EH (cell line): Measurements from ENCODE around the gene MIX23.
A peak's percentile ranks its signal among the peaks of the same experiment; 100 is the strongest.

Experiments
- DNase-seq: peaks from one replicate; pipeline ENCODE4 v3.0.0-alpha.2; 2015; ENCODE audit warnings: low read depth

MIX23 gene

DNA sequence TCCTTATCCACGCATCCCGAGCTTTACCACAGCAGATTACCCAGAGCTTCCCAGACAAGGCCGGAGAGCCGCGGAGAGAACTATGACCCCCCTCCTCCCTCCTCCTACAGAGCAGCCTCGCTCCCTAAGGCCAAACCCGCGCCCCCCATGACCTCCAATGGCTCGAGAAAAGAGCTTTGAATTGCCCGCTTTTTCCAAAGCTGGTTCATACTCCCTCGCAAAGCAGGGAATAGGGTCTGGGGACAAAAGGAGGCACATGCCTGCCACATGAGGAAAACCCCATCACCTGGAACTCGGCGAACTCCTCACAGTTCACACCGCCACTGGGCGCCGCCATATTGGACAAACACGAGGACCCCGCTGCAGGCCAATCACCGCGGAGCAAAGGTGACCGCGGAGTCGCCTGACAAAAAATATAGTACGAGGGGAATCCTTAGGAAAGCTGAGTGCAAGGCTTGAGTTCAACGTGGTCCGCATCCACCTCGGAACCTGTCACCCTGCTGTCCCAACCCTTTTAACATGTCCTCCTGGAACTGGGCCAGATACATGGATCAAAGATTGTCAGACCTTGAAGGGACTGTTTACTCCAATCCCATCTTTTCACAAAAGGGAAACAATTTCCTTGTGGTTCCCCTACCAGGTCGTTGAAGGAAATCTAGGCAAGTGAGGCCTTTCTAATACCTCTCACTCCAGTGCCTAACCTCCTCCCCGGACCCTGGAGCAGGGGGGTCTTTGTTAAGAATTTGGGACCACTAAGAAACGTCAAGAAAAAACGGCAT lies at the start of gene MIX23:
MIX23 (minus strand) TSS at position 344 of the 779 bp plus-strand sequence; CDS start at position 337, 7 bp downstream.
- peak; percentile 85 for DNase-seq

DNA sequence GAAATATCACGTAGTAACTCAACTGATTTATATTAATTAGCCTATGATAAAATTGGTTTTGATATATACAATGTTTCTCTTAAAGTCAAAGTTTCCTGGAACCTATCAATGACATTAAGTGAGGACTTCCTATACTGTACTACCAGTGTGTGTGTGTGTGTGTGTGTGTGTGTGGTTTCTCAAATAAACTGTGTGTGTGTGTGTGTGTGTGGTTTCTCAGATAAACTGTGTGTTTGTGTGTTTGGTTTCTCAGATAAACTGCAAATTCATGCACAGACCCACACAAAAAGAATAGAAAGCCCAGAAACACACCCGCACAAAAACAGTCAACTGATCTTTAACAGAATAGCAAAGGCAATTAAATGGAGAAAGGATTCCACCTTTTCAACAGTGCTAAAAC lies 47.3 kb upstream of the MIX23 start:
- no peak for DNase-seq

DNA sequence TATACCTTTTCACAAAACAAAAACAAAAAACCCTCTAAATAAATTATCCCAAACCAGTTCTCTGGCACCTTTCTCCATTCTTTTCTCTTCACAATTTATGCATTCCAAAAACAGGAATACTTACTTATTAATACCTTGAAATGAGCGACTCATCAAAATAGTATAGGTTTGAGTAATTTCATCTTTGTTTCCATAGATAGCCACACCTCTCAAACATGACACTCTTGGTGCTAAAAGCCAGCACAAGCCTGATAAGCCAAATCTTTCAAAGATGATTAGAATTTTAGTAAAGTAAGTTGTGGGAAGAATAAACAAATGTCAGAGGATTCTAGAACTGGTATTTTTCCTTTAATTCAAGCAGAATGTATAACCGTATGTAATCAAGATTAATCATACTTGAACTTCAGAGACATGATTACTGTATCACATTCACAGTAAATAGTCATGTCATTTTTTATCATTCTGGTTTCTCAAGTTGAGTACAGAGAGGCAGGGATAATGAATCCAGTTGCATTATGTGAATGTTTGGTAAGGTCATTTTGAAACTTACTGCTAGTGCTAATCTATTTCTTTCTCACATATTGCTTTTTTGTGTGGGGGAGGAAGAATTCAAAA lies 44.9 kb upstream of the MIX23 start:
- DNase-seq, result peak; percentile 8

DNA sequence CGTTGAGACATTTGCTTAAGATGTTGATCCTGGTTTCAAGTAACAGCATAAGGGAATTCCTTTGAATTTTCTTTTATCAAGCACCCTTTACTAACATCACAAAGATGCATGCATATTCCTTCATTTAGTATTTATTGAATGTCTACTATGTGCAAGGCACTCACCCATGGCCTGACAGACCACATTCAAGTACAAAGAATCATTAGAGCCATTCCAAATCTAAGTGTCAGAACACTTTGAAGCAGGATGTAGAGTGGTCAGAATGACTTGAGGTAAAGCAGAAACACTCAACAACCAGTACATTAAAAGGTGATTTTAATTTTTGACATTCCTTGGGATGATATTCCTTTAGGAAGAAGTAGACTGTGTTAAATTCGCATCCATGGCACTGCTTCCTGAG lies 38.8 kb upstream of the MIX23 start:
- no peak for DNase-seq

DNA sequence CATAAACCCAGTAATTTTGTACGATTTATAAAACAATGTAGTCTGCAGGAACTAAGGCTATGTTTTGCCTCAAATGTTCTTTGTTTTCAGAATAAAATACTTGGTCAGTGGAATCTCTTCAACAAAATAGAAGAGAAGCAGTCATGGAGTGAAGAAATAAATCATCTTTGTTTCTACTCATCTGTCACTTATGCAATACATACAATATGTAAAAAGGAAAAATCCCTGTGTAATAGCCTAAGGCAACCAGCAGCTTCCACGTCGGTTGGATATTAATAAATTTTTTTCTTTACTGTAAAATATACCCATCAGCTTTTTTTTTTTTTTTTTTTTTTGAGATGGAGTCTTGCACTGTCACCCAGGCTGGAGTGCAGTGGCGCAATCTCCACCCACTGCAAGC lies 38.1 kb upstream of the MIX23 start:
- no peak for DNase-seq

DNA sequence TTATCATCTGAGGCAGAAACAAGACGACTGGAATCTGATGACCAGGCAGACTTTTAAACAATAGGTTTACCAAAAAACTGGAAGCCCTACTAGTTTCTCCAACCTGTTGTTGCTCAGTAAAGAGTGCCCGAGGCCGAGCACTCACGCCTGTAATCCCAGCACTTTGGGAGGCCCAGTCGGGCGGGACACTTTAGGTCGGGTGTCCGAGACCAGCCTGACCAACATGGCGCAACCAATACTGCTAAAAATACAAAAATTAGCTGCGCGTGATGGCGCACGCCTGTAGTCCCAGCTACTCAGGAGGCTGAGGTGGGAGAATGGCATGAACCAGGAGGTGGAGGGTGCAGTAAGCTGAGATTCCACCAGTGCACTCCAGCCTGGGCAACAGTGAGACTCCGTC lies 33.9 kb upstream of the MIX23 start:
- peak; percentile 27 for DNase-seq

DNA sequence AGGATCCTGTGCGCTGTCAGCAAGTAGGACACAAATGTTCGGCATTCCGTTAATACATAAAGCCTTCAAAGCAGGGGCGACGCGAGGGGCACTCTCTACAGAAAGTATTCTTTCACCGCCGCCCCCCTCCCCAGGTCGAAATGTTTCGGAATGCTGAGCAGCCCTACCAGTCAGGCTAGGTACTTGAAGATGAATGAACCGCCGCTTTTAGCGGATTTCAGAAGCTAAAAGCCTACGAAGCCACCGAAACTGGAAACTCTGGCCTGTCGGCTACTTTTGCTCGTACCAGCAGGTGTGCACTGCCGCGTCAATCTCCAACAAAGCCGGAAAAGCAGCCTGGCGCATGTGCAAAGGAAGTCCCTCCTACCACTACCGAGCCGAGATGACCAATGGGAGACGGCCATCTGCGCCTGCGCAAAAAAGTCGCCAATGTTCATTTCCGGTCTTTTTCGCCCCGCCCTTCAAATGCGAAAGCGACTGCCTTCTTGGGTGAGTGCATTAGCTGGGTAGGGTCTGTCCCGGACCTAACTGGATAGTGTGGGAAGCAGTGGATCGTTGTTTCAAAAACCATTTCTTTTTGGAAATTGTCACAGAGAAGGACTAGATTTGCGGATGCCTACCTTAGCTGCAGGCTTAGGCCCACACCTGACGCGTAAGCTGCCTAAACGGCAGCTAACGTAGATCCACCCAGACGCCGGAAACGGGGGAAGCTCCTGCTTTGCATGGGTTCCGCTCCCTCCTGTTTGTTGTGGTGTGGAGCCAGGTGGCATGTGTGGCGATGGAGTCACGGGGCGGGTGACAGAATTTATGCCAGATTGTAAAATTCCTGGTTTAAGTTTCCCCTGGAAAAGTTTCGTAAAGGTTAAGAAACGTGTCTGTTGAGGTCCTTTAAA lies 33.0 kb upstream of the MIX23 start, which contains the start of gene WDR5B:
WDR5B (minus strand) TSS at position 301 of the 893 bp plus-strand sequence. CDS start 534 bp downstream, outside the sequence.
- peak; percentile 97 for DNase-seq

DNA sequence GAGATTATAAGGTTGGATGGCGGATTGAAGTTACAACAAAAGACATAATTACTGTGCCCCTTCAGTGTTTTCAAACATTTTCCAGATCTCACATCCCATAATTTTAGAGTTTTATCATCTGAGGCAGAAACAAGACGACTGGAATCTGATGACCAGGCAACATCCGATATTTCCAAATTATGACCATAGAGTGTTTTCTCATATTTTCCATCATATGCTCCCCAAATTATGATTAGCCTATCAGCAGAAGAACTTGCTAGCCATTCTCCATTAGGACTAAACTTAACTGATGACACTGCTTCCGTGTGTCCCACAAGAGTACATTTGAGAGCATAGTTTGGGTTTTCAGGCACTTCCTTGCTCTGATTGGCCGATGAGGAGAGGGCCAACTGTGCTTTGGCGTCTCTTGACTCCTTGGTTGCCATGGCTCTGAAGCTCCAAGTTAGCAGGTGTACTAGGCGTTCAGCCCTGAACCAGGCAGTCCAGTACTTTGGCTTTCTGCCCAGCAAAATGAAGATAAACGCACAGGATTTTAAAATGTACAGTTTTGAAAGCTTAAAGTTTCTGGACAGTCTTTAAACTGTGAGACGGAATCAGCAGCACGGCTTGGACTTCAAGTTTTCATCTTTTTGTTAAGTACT lies 32.2 kb upstream of the MIX23 start:
- peak; percentile 63 for DNase-seq

DNA sequence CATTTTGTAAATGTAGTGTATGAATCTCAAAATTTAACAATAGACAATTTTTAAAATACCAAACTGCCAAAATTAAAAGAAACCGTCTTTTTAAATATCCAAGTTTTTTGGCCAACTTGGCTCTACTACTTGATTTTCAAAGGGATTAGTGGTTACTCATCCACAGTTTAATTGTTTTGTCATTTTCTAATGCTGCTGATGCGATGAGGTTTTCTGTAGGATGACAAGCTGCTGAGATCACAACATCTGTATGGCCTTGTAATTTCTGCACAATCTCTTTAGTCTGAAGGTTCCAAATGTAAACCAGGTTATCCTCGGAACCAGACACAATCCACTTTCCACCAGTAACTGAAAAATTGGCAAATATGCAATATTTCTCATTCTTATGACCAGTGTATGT lies 31.4 kb upstream of the MIX23 start:
- no peak for DNase-seq

DNA sequence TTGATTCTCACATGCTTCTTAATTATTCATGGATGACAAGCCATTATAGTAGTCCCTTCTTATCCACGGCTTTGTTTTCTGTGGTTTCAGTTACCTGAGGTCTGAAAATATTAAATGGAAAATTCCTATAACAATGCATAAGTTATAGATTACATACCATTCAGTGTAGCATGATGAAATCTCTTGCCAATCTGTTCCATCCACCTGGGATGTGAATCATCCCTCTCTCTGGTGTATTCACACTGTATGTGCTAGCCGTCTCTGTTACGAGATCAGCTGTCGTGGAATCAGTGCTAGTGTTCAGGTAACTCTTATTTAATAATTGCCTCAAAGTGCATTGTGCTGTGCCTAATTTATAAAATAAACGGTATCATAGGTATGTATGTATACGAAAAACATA lies 27.6 kb upstream of the MIX23 start:
- no peak for DNase-seq

DNA sequence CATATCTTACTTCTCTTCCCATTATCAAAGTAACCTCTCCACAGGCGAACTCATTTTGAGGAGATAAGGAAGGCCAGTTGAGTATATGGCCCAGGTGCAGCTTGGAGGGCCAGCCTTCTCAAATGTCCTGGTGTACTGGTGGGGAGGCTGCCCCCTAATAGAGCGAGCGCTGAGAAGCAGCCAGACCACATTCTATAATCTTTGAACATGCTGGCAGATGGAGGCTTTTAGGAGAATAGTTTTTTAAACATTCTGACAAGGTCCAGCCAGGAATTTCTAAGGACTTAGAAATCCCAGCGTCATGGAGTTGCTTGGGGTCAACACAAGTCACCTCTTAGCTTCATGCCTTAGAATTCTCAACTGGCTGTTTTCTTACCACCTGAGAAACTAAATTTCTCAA lies 27.1 kb upstream of the MIX23 start:
- DNase-seq, result no peak

DNA sequence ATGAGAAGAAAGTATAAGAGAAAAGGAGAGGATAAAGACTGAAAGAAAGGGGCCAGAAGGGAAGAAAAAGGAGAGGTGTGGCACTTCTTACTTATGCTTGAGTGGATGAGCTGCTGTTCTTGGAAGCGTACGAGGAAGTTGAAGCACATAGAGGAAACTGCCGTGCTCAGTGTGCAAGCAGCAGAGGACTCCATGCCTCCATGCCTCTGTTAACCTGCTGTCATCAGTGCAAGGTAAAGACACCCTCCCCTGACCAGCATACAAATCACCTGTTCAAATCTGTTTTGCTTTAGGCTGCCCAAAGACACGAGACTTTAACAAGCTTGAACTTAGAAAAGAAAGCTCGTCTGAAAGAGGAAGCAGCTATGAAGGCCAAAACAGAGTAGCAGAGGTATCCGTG lies 26.4 kb upstream of the MIX23 start:
- DNase-seq, result no peak

DNA sequence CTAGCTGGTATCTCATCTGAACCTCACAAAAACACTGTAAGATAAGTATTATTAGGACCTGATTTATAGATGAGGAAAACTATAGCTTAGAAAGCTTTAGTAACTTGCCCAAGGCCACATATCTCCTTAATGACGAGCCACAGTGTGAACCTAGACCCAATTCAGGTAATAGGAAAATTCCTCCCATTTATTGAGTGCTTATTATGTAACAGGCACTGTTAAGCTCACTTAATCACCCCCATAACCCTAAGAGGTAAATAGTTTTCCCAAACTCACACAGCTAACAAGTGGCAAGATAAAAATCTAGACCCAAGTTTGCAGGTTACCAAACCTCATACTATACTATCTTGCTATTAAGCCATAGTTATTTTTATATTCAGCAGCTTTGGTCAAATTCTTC lies 24.9 kb upstream of the MIX23 start:
- DNase-seq, result no peak

DNA sequence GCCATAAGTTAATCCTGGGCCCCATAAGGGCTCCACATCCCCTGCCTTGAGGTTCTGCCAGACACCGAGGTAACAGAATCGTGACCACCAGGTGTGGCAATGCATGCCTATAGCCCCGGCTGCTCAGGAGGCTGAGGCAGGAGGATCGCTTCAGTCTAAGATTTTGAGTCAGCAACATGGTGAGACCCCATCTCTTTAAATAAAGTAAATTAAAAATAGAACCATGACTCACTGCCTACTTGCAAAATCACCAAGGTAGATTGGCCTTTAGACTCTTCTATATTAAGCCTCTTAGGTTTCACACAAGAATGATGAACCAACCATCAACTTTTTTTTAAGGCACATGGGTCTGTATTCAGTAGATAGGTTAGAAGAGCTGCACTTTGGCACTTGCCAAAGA lies 23.2 kb upstream of the MIX23 start:
- no peak for DNase-seq

DNA sequence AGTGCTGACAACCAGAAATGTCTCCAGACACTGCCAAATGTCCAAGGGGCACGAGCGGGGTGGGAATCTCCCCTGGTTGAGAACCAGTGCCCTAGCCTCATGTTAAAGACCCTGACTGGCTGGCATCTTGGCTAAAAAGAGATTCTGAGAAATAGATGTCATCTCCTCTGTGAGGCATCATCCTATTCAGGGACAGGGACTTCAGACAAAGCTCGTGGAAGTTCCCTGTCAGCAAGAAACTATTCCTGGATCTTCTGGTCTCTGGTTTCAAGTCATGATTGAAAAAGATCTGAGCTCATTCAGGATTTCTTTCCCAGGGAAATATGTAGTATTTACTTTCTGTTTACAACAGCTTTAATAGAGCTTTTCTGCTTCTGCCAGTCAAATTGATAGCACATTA lies 22.0 kb upstream of the MIX23 start:
- DNase-seq, result no peak

DNA sequence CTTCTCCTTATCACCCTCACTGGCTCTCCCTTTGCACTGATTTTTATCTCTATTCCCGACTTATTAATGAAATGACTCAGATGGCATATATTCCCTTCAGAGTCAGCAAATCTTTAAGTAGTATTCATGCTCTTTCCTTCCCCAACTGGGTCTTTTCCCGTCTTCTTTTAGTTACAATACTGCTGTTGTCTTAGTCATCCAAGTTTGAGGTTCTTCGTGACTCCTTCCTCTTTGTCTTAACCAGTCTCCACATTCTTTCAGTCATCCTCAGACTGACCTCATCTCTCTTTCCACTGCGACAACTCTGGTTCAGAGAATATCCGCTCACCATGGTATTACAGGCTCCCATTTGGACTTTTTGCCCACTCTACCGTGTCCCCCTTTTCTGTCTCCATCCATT lies 20.5 kb upstream of the MIX23 start:
- peak; percentile 67 for DNase-seq

DNA sequence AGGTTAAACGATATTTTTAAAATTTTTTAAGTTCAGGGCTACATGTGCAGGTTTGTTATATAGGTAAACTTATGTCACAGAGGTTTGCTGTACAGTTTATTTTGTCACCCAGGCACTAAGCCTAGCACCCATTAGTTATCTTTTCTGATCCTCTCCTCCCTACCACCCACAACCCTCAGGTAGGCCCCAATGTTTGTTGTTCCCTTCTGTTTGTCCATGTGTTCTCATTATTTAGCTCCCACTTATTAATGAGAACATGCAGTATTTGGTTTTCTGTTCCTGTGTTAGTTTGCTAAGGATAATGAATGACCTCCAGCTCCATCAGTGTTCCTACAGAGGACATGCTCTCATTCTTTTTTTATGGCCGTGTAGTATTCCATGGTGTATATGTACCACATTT lies 15.9 kb upstream of the MIX23 start:
- no peak for DNase-seq

DNA sequence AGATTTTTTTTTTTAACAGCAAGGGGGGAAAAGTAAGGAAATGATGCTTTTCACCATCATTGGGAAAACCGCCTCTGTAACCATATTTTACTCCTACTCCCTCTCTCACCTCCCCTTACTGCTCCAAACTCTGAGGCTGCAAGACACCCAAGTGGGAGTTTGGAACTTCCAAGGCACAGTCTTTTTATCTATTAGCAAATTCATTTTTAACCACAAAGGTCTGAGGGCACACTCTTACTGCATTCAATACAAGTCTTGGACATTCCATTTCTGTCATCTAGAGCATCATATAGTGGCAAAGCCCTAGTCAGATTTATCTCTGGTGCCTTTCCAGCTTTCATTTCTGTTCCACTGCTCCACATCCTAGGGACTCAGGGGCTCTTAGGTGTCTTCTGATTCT lies 14.2 kb upstream of the MIX23 start:
- DNase-seq, result peak; percentile 33

DNA sequence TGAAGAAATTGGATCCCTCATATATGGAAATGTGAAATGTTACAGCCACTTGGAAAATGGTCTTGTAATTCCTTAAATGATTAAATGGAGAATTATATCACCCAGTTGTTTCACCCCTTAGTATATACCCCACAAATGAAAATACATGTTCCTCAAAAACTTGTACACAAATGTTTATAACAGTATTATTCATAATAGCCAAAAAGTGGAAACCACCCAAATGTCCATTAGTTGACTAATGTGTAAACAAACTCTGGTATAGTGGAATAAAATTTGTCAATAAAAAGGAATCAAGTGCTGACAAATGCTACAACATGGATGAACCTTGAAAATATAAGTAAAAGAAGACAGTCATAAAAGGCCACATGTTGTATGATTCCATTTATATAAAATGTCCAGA lies 13.5 kb upstream of the MIX23 start:
- no peak for DNase-seq

DNA sequence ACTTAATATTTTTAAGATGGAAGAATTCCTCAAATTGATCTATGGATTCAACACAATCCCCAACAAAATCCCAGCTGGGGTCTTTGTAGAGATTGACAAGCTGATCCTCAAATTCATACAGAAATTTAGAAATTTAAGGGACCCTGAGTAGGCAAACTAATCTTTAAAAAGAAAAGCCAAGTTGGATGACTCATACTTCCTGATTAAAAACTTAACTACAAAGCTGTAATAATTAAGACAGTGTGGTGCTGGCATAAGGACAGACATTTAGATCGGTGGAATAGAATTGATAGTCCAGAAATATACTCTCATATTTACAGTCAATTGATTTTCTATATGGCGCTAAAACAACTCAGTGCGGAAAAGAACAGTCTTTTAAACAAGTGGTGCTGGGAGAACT lies 12.6 kb upstream of the MIX23 start:
- peak; percentile 12 for DNase-seq

DNA sequence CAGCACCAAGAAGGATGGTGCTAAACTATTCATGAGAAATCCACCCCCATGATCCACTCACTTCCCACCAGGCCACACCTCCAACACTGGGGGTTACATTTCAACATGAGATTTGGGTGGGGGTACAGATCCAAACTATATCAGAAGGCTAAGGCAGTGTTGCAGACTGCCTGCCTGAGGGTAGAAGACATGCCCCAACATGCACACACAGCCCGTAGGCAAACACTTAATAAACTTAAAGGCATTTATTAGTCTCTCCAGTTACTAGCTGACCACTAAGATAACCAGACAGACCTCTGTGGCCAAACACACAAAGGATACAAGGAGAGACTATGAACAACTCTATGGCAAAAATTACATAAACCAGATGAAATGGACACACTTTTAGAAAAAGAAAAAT lies 11.1 kb upstream of the MIX23 start:
- peak; percentile 38 for DNase-seq
